ENCODE measurements around the gene TBC1D8B.

The TBC1D8B gene

GRCh38 chrX:106899276-106899675 is 96.8 kb downstream of the TBC1D8B start:
- no peak for DNase-seq

- DNase-seq = no peak
These were observed 97.4 kb downstream of the TBC1D8B start for GRCh38 chrX:106899841-106900240.

GRCh38 chrX:106901341-106901740 is 98.9 kb downstream of the TBC1D8B start:
- DNase-seq = no peak

GRCh38 chrX:106901781-106902219 is 99.3 kb downstream of the TBC1D8B start:
- no peak for DNase-seq

GRCh38 chrX:106902684-106903083 is 100.2 kb downstream of the TBC1D8B start:
- DNase-seq = no peak

- DNase-seq = no peak
These were observed 100.9 kb downstream of the TBC1D8B start, which contains the start of gene RIPPLY1 for GRCh38 chrX:106903291-106903824. TSS of gene RIPPLY1 (minus strand) at chrX:106903341. CDS start at chrX:106903287, 54 bp downstream.

- DNase-seq = no peak
These were observed 101.5 kb downstream of the TBC1D8B start for GRCh38 chrX:106903856-106904528.

GRCh38 chrX:106905064-106905708 is 102.7 kb downstream of the TBC1D8B start:
- DNase-seq = no peak

- no peak for DNase-seq
These were observed 103.9 kb downstream of the TBC1D8B start for GRCh38 chrX:106906361-106906760.

GRCh38 chrX:106912864-106913263 is 110.4 kb downstream of the TBC1D8B start:
- DNase-seq = no peak

- no peak for DNase-seq
These were observed 115.5 kb downstream of the TBC1D8B start for GRCh38 chrX:106917830-106918500.

- no peak for DNase-seq
These were observed 117.5 kb downstream of the TBC1D8B start, which contains the start of gene CLDN2 for GRCh38 chrX:106919932-106920452. TSS of gene CLDN2 (plus strand) at chrX:106920402. CDS start at chrX:106928229, 7,827 bp downstream.

GRCh38 chrX:106921637-106922036 is 119.2 kb downstream of the TBC1D8B start:
- no peak for DNase-seq

Data from 8988T (cell line).